OCI-LY1 (cell line): ENCODE results near the gene E2F1.

ENCODE experiments used
- EZH2 ChIP-seq: fragments of 200-600 bp; sonication (generic), shearing (Covaris generic); IDR thresholded peaks from 2 replicates; pipeline ENCODE4 v1.8.0; 2017; ENCODE audit warnings: borderline replicate concordance, mixed run types, mild to moderate bottlenecking, antibody characterized with exemption, low read length, moderate library complexity, mixed read lengths
- TF ChIP-seq, protein P1 (sequence below): fragments of 200-600 bp; sonication (generic), shearing (Covaris generic); IDR thresholded peaks from 2 replicates; pipeline ENCODE4 v1.5.1; 2017; ENCODE audit warnings: mild to moderate bottlenecking, antibody characterized with exemption, low read length, moderate library complexity, mixed read lengths

- TF ChIP-seq, protein P1, sequence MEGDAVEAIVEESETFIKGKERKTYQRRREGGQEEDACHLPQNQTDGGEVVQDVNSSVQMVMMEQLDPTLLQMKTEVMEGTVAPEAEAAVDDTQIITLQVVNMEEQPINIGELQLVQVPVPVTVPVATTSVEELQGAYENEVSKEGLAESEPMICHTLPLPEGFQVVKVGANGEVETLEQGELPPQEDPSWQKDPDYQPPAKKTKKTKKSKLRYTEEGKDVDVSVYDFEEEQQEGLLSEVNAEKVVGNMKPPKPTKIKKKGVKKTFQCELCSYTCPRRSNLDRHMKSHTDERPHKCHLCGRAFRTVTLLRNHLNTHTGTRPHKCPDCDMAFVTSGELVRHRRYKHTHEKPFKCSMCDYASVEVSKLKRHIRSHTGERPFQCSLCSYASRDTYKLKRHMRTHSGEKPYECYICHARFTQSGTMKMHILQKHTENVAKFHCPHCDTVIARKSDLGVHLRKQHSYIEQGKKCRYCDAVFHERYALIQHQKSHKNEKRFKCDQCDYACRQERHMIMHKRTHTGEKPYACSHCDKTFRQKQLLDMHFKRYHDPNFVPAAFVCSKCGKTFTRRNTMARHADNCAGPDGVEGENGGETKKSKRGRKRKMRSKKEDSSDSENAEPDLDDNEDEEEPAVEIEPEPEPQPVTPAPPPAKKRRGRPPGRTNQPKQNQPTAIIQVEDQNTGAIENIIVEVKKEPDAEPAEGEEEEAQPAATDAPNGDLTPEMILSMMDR: no peak
- TF ChIP-seq EZH2: no peak
Measured at GRCh38 chr20:33664085-33664761, 22.0 kb downstream of the E2F1 start.
